SK-N-SH treated with all-trans-retinoic acid at 6 μM for 48 hours (cell line): ENCODE results near the gene KRT23.

Experiments
- ATAC-seq: fragments of 200-7000 bp; cut with Tn5 transposase; 3 replicates; pipeline ENCODE4 v1.9.1; 2020; ENCODE audit warnings: mild to moderate bottlenecking, moderate library complexity
- ARNTL ChIP-seq: fragments of 450-650 bp; formaldehyde crosslinking; IDR thresholded peaks from 2 replicates; pipeline ENCODE4 v1.5.0; 2020; ENCODE audit warnings: low read depth, mild to moderate bottlenecking, moderate library complexity, borderline replicate concordance
- BACH2 ChIP-seq: fragments of 250-450 bp; sonication (Bioruptor Pico); IDR thresholded peaks from 2 replicates; pipeline ENCODE4 v1.9.0; 2021; ENCODE audit warnings: mild to moderate bottlenecking, borderline replicate concordance
- CREB5 ChIP-seq: fragments of 250-450 bp; sonication (Bioruptor Pico); IDR thresholded peaks from 2 replicates; pipeline ENCODE4 v1.5.1; 2020; ENCODE audit warnings: low read depth, mild to moderate bottlenecking, moderate library complexity
- CSDC2 ChIP-seq: fragments of 250-450 bp; sonication (Bioruptor Pico); IDR thresholded peaks from 2 replicates; pipeline ENCODE4 v1.5.0; 2020; ENCODE audit warnings: mild to moderate bottlenecking, moderate library complexity
- GLIS3 ChIP-seq: fragments of 250-450 bp; sonication (Bioruptor Pico); IDR thresholded peaks from 2 replicates; pipeline ENCODE4 v1.5.0; 2020; ENCODE audit warnings: mild to moderate bottlenecking, moderate library complexity
- ISL1 ChIP-seq: fragments of 250-450 bp; sonication (Bioruptor Pico); IDR thresholded peaks from 2 replicates; pipeline ENCODE4 v2.1.2; 2022; ENCODE audit warnings: mild to moderate bottlenecking, moderate library complexity
- OSR1 ChIP-seq: fragments of 250-450 bp; sonication (Bioruptor Pico); IDR thresholded peaks from 2 replicates; pipeline ENCODE4 v1.8.0; 2022; ENCODE audit warnings: moderate library complexity, mild to moderate bottlenecking, inconsistent platforms
- POU6F1 ChIP-seq: fragments of 250-450 bp; sonication (Bioruptor Pico); IDR thresholded peaks from 2 replicates; pipeline ENCODE4 v1.8.0; 2021; ENCODE audit warnings: low read depth, mild to moderate bottlenecking, moderate library complexity, borderline replicate concordance
- PPARA ChIP-seq: fragments of 250-450 bp; sonication (Bioruptor Pico); IDR thresholded peaks from 2 replicates; pipeline ENCODE4 v1.5.0; 2020; ENCODE audit warnings: mild to moderate bottlenecking, borderline replicate concordance
- RARB ChIP-seq: fragments of 250-450 bp; sonication (Bioruptor Pico); IDR thresholded peaks from 2 replicates; pipeline ENCODE4 v1.8.0; 2021; ENCODE audit warnings: mild to moderate bottlenecking, moderate library complexity
- SNAI2 ChIP-seq: fragments of 250-450 bp; sonication (Bioruptor Pico); IDR thresholded peaks from 2 replicates; pipeline ENCODE4 v1.5.0; 2020; ENCODE audit warnings: mild to moderate bottlenecking, moderate library complexity
- TSHZ2 ChIP-seq: fragments of 250-450 bp; sonication (Bioruptor Pico); IDR thresholded peaks from 2 replicates; pipeline ENCODE4 v1.5.0; 2020; ENCODE audit warnings: mild to moderate bottlenecking, moderate library complexity
- ZC3H10 ChIP-seq: fragments of 250-450 bp; sonication (Bioruptor Pico); IDR thresholded peaks from 2 replicates; pipeline ENCODE4 v1.5.1; 2021; ENCODE audit warnings: mild to moderate bottlenecking, moderate library complexity
- ZFP3 ChIP-seq: fragments of 250-450 bp; sonication (Bioruptor Pico); IDR thresholded peaks from 2 replicates; pipeline ENCODE4 v1.5.0; 2020; ENCODE audit warnings: mild to moderate bottlenecking, moderate library complexity
- ZFP30 ChIP-seq: fragments of 450-650 bp; formaldehyde crosslinking; IDR thresholded peaks from 2 replicates; pipeline ENCODE4 v1.5.0; 2022; ENCODE audit warnings: mild to moderate bottlenecking, moderate library complexity
- ZNF565 ChIP-seq: fragments of 450-650 bp; formaldehyde crosslinking; conservative IDR thresholded peaks from 2 replicates; pipeline ENCODE4 v1.5.0; 2020; ENCODE audit warnings: low read depth, mild to moderate bottlenecking, moderate library complexity
- ZNF70 ChIP-seq: fragments of 450-650 bp; formaldehyde crosslinking; IDR thresholded peaks from 2 replicates; pipeline ENCODE4 v1.5.0; 2020; ENCODE audit warnings: mild to moderate bottlenecking, moderate library complexity
- ZNF8 ChIP-seq: fragments of 450-650 bp; formaldehyde crosslinking; IDR thresholded peaks from 2 replicates; pipeline ENCODE4 v1.5.0; 2020; ENCODE audit warnings: mild to moderate bottlenecking, moderate library complexity
- TF ChIP-seq, protein P1 (sequence below): fragments of 250-450 bp; sonication (Bioruptor Pico); IDR thresholded peaks from 2 replicates; pipeline ENCODE4 v1.8.0; 2020; ENCODE audit warnings: mild to moderate bottlenecking, moderate library complexity, borderline replicate concordance
- TF ChIP-seq, protein P2 (sequence below): fragments of 250-450 bp; sonication (Bioruptor Pico); IDR thresholded peaks from 2 replicates; pipeline ENCODE4 v1.5.1; 2021; ENCODE audit warnings: mild to moderate bottlenecking, moderate library complexity

The KRT23 gene

GRCh38 chr17:40951011-40951622, 13.7 kb upstream of the KRT23 start:
- ATAC-seq, result no peak

DNA sequence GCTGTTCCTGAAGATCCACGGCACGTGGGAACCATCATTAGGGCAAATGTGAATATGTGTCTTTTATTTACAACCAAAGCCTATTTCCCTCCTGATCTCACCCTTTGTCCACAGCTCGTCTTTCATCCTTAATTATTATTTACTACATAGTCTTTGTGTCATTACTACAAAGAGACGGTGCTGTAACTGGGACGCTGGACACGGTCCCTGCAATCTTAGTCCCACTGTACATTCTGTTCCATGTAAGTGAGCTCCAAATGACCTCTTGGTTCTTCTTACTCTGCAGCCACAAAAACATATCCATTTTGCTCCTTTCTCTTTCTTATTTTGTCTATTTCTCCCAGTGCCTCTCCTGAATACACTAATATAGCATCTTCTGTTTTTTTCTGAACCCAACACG, 12.7 kb upstream of the KRT23 start:
- no peak for ATAC-seq

More at GRCh38 chr17:40951011-40951622, 13.7 kb upstream of the KRT23 start:
- no peak for TF ChIP-seq ZFP3
- TF ChIP-seq ZC3H10 (CRISPR knock-in tag), result no peak
- TF ChIP-seq GLIS3, result no peak

More for the DNA sequence above, 12.7 kb upstream of the KRT23 start:
- no peak for TF ChIP-seq OSR1 (CRISPR knock-in tag)
- TF ChIP-seq TSHZ2 (CRISPR knock-in tag), result no peak
- TF ChIP-seq ZNF565 (CRISPR knock-in tag), result no peak
- TF ChIP-seq ZC3H10 (CRISPR knock-in tag), result no peak
- no peak for TF ChIP-seq ISL1
- no peak for TF ChIP-seq SNAI2 (CRISPR knock-in tag)
- TF ChIP-seq PPARA, result no peak
- TF ChIP-seq, protein P1, sequence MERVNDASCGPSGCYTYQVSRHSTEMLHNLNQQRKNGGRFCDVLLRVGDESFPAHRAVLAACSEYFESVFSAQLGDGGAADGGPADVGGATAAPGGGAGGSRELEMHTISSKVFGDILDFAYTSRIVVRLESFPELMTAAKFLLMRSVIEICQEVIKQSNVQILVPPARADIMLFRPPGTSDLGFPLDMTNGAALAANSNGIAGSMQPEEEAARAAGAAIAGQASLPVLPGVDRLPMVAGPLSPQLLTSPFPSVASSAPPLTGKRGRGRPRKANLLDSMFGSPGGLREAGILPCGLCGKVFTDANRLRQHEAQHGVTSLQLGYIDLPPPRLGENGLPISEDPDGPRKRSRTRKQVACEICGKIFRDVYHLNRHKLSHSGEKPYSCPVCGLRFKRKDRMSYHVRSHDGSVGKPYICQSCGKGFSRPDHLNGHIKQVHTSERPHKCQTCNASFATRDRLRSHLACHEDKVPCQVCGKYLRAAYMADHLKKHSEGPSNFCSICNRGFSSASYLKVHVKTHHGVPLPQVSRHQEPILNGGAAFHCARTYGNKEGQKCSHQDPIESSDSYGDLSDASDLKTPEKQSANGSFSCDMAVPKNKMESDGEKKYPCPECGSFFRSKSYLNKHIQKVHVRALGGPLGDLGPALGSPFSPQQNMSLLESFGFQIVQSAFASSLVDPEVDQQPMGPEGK (CRISPR knock-in tag), result no peak
- TF ChIP-seq CSDC2 (CRISPR knock-in tag), result no peak
- TF ChIP-seq POU6F1 (CRISPR knock-in tag), result no peak
- TF ChIP-seq ZNF70 (CRISPR knock-in tag), result no peak
- no peak for TF ChIP-seq ZNF8
- TF ChIP-seq, protein P2, sequence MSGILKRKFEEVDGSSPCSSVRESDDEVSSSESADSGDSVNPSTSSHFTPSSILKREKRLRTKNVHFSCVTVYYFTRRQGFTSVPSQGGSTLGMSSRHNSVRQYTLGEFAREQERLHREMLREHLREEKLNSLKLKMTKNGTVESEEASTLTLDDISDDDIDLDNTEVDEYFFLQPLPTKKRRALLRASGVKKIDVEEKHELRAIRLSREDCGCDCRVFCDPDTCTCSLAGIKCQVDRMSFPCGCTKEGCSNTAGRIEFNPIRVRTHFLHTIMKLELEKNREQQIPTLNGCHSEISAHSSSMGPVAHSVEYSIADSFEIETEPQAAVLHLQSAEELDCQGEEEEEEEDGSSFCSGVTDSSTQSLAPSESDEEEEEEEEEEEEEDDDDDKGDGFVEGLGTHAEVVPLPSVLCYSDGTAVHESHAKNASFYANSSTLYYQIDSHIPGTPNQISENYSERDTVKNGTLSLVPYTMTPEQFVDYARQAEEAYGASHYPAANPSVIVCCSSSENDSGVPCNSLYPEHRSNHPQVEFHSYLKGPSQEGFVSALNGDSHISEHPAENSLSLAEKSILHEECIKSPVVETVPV, result no peak
- TF ChIP-seq ZFP3, result no peak
- TF ChIP-seq ZFP30 (CRISPR knock-in tag), result no peak
- TF ChIP-seq BACH2 (CRISPR knock-in tag), result no peak
- TF ChIP-seq CREB5 (CRISPR knock-in tag), result no peak
- no peak for TF ChIP-seq RARB (CRISPR knock-in tag)
- TF ChIP-seq ARNTL (CRISPR knock-in tag), result no peak
- no peak for TF ChIP-seq GLIS3
